Choroid plexus epithelial cell (primary cell): ENCODE measurements around the gene SPATA31C2.

Source experiments
- DNase-seq: peaks from one replicate; pipeline ENCODE4 v3.0.0-alpha.2; 2010; ENCODE audit warnings: low read depth
- H3K4me3 ChIP-seq: 2 replicates; pipeline ENCODE4 v1.5.1; 2011; ENCODE audit warnings: low read depth, mild to moderate bottlenecking, control low read depth, low read length, moderate library complexity
- CTCF ChIP-seq: conservative IDR thresholded peaks from 2 replicates; pipeline ENCODE4 v1.5.1; 2011; ENCODE audit warnings: low read depth, mild to moderate bottlenecking, control low read depth, inconsistent platforms, low read length, moderate library complexity

The SPATA31C2 gene

GRCh38 chr9:88085476-88085875 is 52.8 kb downstream of the SPATA31C2 start:
- DNase-seq = no peak
- H3K4me3 ChIP-seq = no peak overlapping the region
- no peak for TF ChIP-seq CTCF

GRCh38 chr9:88084357-88085183 is 53.7 kb downstream of the SPATA31C2 start:
- TF ChIP-seq CTCF = no peak
- H3K4me3 ChIP-seq = no peak overlapping the region
- peak; percentile 44 for DNase-seq
